RPMI7951 (cell line): ENCODE results near the gene INPP4A. TPM values are rescaled to one million over a fixed set of nuclear protein-coding genes. Genes with fewer than 3 reads are reported as not detected.
"Not testable (repeated sequence)": the region's sequence is repeated elsewhere in the genome, so short reads cannot be mapped to it uniquely, and the experiment has no call there.

Source experiments
- DNase-seq: peaks from one replicate; pipeline ENCODE4 v3.0.0-alpha.2; 2012; ENCODE audit warnings: low read depth
- total RNA-seq: library from RNA; depleted of rRNA; stranded (reverse); fragments of >200 nt; shearing (Covaris generic); gene quantifications from 2 replicates; pipeline ENCODE4 v1.2.3, GENCODE V29; 2014

INPP4A gene
- total RNA-seq, 1 experiment from 2014 or later: 9.9 TPM

- DNase-seq: no peak
Measured at GRCh38 chr2:98585386-98585785, 140.7 kb downstream of the INPP4A start.

GRCh38 chr2:98586551-98587140 lies 142.0 kb downstream of the INPP4A start:
- no peak for DNase-seq

DNA sequence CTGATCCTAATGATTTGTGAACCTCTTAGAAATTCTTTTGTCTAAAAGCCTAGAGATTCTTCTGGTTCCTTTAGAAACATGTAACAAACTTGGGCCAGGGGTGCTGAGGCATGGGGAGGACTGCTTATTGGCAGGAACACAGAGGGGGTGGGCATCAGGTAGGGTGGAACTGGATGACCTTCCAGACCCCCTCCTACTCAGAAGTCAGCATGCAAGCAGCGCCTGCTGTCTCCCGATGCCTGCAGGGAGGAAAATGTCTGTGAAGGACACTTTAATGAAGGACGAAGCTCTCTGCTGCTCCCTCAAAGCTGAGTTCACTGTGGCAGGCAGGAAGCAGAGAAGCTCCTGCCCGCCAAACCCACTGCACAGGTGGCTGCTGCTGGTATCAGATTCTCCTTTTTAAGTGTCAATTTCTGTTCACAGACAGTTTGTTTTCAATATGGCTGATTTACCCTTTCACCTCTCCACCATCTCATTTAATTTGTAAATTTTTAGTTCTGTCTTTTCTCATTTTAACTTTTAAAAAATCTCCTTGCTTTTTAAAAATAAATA lies 144.3 kb downstream of the INPP4A start:
- no peak for DNase-seq

DNA sequence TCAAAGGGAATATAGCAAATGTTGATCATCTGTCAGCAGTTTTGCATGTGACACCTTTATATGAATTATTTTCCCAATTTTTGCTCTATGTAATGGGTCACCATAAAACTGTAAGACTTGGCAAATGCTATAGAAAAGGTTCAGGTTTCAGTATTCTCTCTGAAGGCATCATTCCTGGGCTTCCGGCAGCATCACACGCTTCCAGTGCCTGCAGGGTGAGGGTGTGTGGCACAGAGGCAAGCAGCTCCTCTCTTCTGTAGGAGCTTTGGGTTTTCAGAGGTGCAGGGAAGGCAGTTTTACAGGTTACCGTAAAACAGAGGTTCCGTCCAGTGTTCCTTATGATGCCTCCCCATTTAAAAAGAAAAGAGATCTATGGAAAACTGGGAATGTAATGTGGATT lies 144.8 kb downstream of the INPP4A start:
- no peak for DNase-seq

GRCh38 chr2:98592565-98592964 lies 147.9 kb downstream of the INPP4A start:
- no peak for DNase-seq

GRCh38 chr2:98594665-98595064 lies 150.0 kb downstream of the INPP4A start:
- DNase-seq: not testable (repeated sequence)

- DNase-seq: no peak
Measured at GRCh38 chr2:98598781-98599428, 154.2 kb downstream of the INPP4A start.

GRCh38 chr2:98601532-98602132 lies 157.0 kb downstream of the INPP4A start:
- DNase-seq: peak; percentile 32

- DNase-seq: peak; percentile 5
Measured at GRCh38 chr2:98604547-98604946, 159.9 kb downstream of the INPP4A start.

DNA sequence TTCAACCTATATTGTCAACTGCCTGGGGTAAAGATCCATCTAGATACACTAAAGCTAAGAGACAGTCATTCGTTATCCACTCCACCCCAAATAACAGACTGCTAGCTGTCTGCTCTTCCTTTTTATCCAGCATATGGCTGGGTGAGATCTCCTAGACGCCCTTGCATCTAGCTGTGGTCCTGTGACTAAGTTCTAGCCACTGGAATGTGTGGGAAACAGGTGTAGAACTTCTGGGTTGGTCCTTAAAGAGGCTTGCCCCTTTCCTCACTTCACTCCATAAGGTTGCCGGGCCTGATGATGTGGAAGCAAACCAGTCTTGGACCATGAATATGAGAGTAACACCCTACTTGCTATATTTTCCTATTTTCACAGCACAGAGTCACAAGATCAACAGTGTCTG lies 160.4 kb downstream of the INPP4A start:
- no peak for DNase-seq

DNA sequence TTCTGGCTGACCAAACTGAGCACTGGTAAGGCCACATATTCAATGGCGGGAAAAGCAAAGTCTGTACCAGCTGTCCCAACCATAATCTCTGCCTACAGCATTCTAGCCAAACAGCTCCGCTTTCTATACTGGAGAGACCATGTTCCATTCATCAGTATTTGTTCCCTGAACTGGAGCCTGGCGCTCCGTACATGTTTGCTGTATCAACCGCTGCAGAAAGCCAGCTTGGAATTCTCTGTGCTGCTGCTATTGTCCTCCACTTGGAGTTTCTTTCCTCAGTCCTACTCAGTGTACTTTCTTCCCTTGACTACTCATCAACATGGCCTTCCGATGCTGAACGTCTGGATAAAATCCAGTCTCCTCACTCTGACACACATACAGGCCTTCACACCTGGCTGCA lies 161.8 kb downstream of the INPP4A start:
- DNase-seq: no peak

- no peak for DNase-seq
Measured at GRCh38 chr2:98607104-98607503, 162.4 kb downstream of the INPP4A start.

DNA sequence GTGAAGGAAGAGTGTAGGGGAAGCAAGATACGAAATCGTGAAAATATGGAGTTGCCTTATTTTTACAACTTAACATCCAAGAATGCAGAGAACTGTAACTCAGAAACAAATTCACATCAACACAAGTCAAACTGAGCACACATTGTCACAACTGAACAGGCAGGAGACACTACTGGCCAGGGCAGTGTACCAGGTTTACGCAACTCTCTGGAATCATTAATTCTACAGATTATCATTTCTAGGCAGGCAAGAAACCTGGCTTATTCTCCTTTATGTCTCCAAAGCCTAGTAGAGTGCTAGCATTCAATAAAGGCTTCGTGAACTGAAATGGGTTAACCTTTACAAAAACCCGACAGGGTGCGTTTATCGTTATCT lies 163.1 kb downstream of the INPP4A start:
- no peak for DNase-seq

- DNase-seq: peak; percentile 91
Measured at GRCh38 chr2:98608116-98608961, 163.7 kb downstream of the INPP4A start, which contains the start of the genes COA5 and UNC50. Gene COA5, minus strand, starts transcription at chr2:98608512. Its CDS starts 107 bp downstream, at chr2:98608405. Gene UNC50, plus strand, starts transcription at chr2:98608589. Its CDS starts 1,171 bp downstream, at chr2:98609760.

DNA sequence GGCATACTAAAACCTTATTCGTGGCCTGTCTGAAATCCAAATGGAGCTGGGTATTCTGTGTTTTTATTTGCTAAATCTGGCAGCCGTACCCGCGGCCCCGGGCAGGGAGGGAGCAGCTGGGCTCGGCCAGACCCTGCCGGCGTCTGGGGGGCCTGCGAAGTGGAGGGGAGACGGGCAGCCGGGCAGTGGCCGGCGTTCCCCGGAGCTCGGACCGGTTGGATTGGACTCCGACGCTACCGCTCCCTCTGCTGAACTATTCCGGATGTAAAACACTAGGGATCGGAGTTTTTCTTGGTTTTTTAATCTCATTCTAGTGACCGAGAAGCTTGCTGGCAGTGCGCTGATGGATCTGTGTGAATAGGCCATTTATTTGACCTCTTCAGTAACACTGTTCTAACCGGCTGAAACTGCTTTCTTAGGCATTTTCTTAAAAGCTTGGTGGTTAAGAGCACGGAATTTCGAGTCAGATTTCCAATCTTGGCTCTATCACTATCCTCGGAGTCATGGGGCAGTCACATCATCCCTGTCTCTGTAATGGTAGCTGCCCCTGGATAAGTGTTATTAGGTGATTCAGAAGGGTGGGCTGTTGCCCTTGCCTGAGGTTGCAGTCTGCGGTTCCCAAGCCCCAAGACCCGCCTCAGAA lies 164.4 kb downstream of the INPP4A start:
- DNase-seq: peak; percentile 47

- no peak for DNase-seq
Measured at GRCh38 chr2:98614024-98614739, 169.5 kb downstream of the INPP4A start.

DNA sequence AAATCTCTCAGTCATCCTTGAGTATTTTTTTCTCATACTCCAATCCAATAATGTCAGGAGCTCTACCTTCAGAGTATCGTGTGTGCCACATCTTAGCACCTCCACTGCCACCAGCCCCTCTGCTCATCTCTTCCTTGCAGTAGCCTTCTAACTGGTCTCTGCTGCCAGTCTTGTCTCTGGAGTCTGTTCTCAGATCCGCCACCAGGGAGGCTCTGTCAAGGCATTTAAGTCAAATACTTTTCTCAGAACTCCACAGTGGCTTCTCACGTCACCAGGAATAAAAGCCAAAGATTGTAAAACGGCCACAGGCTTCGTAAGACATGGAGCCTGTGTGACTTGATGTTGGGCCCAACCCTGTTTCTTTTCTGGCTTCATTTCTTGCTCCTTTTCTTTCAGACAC lies 170.8 kb downstream of the INPP4A start:
- no peak for DNase-seq

GRCh38 chr2:98617149-98617548 lies 172.5 kb downstream of the INPP4A start:
- DNase-seq: no peak

- peak; percentile 16 for DNase-seq
Measured at GRCh38 chr2:98623657-98624056, 179.0 kb downstream of the INPP4A start.

DNA sequence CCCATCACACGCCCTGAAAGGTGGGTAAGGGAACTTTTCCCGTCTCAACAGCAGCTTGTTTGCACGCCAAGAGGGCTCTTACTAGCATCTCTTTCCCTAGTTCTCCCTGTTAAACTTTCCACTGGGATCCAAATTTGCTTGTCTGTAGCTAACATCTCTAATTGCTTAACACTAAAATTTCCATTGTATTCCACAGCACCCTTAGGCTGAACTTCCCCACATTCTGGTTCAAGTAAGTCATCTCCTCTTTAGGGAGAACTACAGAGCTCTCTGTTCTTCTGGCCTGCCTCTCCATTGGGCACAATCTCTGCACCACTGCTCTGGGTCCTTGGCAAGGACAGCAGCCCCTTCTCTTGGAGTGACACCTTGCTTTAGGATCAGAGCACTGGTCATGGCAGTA lies 187.7 kb downstream of the INPP4A start:
- DNase-seq: no peak
